OCI-LY1 (cell line): ENCODE data around the gene MYO9A.

Experiments used
- CTCF ChIP-seq: fragments of 200-600 bp; sonication (generic), shearing (Covaris generic); IDR thresholded peaks from 2 replicates; pipeline ENCODE4 v1.5.1; 2017; ENCODE audit warnings: mild to moderate bottlenecking, antibody characterized with exemption, low read length, moderate library complexity, mixed read lengths
- EZH2 ChIP-seq: fragments of 200-600 bp; sonication (generic), shearing (Covaris generic); IDR thresholded peaks from 2 replicates; pipeline ENCODE4 v1.8.0; 2017; ENCODE audit warnings: borderline replicate concordance, mixed run types, mild to moderate bottlenecking, antibody characterized with exemption, low read length, moderate library complexity, mixed read lengths

- TF ChIP-seq CTCF (no peak), EZH2 (no peak)
Observed at GRCh38 chr15:72112805-72113204, 5.1 kb downstream of the MYO9A start.
